A673 (cell line): ENCODE data around the gene PNMT. TPM values are rescaled to one million over a fixed set of nuclear protein-coding genes. Genes with fewer than 3 reads are reported as not detected.

Source experiments
- BruUV-seq: library from RNA; stranded (reverse); fragments of 400-500 nt; replicated peaks from 2 replicates; lab custom pipeline; 2021; lab: Mats Ljungman, UMichigan
- CTCF ChIA-PET: fragments of 300-600 bp; sonication (Branson Sonifier 250); formaldehyde crosslinking; loops from one replicate; lab custom pipeline; 2022; ENCODE audit warnings: antibody characterized with exemption; lab: Charles Lee
- POLR2A ChIA-PET: fragments of 300-600 bp; sonication (Branson Sonifier 250); formaldehyde crosslinking; loops from one replicate; lab custom pipeline; 2022; ENCODE audit warnings: antibody characterized with exemption; ENCODE audit not compliant: low non-redundant PET; lab: Charles Lee
- DNase-seq: peaks from one replicate; pipeline ENCODE4 v3.0.0-alpha.2; 2015; ENCODE audit warnings: low spot score
- H3K27ac ChIP-seq: fragments of 200-600 bp; sonication (generic); 2 replicates; pipeline ENCODE4 v1.5.1; 2016; ENCODE audit warnings: mixed run types, low read depth, mild to moderate bottlenecking, mixed read lengths, antibody characterized with exemption, low read length; ENCODE audit not compliant: poor library complexity, severe bottlenecking
- H3K27me3 ChIP-seq: fragments of 200-600 bp; sonication (generic); replicated peaks from 2 replicates; pipeline ENCODE4 v1.6.1; 2017; ENCODE audit warnings: mixed run types, low read depth, mild to moderate bottlenecking, mixed read lengths, antibody characterized with exemption, low read length; ENCODE audit not compliant: insufficient read depth, poor library complexity
- H3K36me3 ChIP-seq: fragments of 200-600 bp; sonication (generic); 2 replicates; pipeline ENCODE4 v1.6.1; 2016; ENCODE audit warnings: mixed run types, mild to moderate bottlenecking, mixed read lengths, antibody characterized with exemption, low read length; ENCODE audit not compliant: insufficient read depth, poor library complexity, severe bottlenecking
- H3K4me1 ChIP-seq: fragments of 200-600 bp; sonication (generic); 2 replicates; pipeline ENCODE4 v1.6.1; 2017; ENCODE audit warnings: mixed run types, mild to moderate bottlenecking, mixed read lengths, antibody characterized with exemption, low read length; ENCODE audit not compliant: insufficient read depth, poor library complexity, severe bottlenecking
- H3K4me3 ChIP-seq: fragments of 200-600 bp; sonication (generic); 2 replicates; pipeline ENCODE4 v1.5.1; 2016; ENCODE audit warnings: low read depth, mixed run types, mild to moderate bottlenecking, mixed read lengths, low read length; ENCODE audit not compliant: poor library complexity, severe bottlenecking
- H3K9me3 ChIP-seq: fragments of 200-600 bp; sonication (generic); 2 replicates; pipeline ENCODE4 v1.6.1; 2016; ENCODE audit warnings: mixed run types, low read depth, mild to moderate bottlenecking, mixed read lengths, antibody characterized with exemption, low read length; ENCODE audit not compliant: poor library complexity, severe bottlenecking
- CTCF ChIP-seq: fragments of 300-800, 200-600 bp; sonication (generic); conservative IDR thresholded peaks from 2 replicates; pipeline ENCODE4 v1.5.1; 2017; ENCODE audit warnings: low read depth, mild to moderate bottlenecking, antibody characterized with exemption, low read length, moderate library complexity, mixed read lengths
- EZH2 ChIP-seq: fragments of 200-600 bp; sonication (generic); IDR thresholded peaks from 2 replicates; pipeline ENCODE4 v1.6.1; 2017; ENCODE audit warnings: borderline replicate concordance, low read depth, mild to moderate bottlenecking, mixed read lengths, antibody characterized with exemption, low read length; ENCODE audit not compliant: poor library complexity, severe bottlenecking
- intact Hi-C: fragments of 100-400 bp; cut with micrococcal nuclease; formaldehyde crosslinking; loops from one replicate; pipeline ENCODE4 v1.10.0; 2022; ENCODE audit not compliant: unreplicated experiment
- total RNA-seq: library from RNA; stranded (reverse); gene quantifications from 2 replicates; pipeline ENCODE4 v1.2.3, GENCODE V29; 2021

Gene PNMT
- total RNA-seq, 1 experiment from 2014 or later = not detected

DNA sequence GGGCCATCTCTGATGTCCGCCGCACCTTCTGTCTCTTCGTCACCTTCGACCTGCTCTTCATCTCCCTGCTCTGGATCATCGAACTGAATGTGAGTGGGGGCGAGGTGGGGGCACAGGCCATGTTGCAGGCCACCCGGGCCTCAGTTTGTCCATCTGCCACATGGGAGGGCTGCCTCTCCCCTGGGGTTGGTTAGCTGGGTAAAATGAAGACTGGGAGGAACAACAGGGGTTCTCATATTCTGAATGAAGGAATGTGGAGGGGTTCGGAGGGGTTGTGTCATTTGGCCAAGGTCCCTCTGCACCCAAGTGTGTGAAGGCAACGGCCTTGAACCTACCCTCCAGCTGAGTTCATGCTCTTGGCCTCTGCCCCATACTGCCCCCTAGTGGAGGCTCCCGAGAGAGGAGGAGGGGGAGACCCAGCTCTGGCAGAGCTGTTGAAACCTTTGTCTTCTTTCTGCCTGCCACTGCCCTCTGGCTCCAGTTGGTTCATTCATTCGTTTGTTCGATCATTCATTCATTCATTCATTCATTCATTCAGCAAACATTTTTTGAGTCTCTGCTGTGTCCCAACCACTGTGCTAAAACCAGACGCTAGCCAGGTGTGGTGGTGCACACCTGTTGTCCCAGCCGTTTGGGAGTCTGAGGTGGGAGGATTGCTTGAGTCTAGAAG lies 14.5 kb upstream of the PNMT start:
- TF ChIP-seq CTCF (peak; percentile 71), EZH2 (no peak)
- H3K36me3 ChIP-seq = no peaks in the 10 kb centered on the region
- ChIA-PET CTCF (interaction anchor here (0.6 to 1.6 kb wide), 5 partner anchors 9 to 48 kb away, joined by 3 to 5 read pairs (median 4); partner anchors contain the start of gene STARD3), POLR2A (no interaction called here)
- no peaks in the 10 kb centered on the region for H3K4me1 ChIP-seq
- H3K27me3 ChIP-seq = no peaks in the 10 kb centered on the region
- BruUV-seq = no TSS peak
- H3K27ac ChIP-seq = no peak overlapping the region
- H3K9me3 ChIP-seq = no peaks in the 10 kb centered on the region
- H3K4me3 ChIP-seq = no peak overlapping the region
- intact Hi-C loops = no loop called here
- DNase-seq = peak; percentile 55

DNA sequence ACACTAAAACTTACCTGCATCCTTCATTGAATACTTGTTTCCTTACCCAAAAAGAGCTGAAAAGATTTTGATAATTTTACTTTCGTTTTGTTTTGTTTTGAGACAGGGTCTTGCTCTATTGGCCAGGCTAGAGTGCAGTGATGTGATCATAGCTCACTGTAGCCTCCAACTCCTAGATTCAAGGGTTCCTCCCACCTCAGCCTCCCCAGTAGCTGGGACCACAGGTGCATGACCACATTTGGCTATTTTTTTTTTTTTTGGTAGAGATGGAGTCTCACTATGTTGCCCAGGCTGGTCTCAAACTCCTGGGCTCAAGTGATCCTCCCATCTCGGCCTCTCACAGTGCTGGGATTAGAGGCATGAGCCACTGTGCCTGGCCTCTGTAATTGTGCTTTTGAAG lies 13.1 kb upstream of the PNMT start:
- POLR2A ChIA-PET = no interaction called here

DNA sequence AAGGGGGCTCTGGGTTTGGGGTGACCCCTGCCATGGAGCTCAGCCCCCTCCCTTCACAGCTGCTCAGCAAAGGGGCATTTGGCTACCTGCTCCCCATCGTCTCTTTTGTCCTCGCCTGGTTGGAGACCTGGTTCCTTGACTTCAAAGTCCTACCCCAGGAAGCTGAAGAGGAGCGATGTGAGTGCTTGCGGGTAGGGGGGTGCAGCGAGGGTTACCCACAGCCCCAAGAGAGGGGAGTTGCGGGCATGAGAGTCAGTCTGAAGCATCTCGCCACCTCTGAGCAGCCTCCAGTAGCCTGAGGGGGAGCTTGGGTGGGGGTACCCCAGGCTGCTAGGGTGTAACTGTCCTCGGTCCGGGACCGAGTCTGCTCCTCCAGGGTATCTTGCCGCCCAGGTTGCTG lies 9.9 kb upstream of the PNMT start:
- POLR2A ChIA-PET = interaction anchor here (0.7 kb wide), 1 partner anchor 584 kb away, joined by 3 read pairs; no protein-coding TSS in a partner anchor

More for the DNA sequence above, 13.1 kb upstream of the PNMT start:
- intact Hi-C loops = no loop called here
- Histone ChIP-seq H3K4me1 (no peaks in the 10 kb centered on the region), H3K36me3 (no peaks in the 10 kb centered on the region), H3K27me3 (no peaks in the 10 kb centered on the region), H3K9me3 (no peaks in the 10 kb centered on the region), H3K4me3 (no peak overlapping the region), H3K27ac (no peak overlapping the region)
- TF ChIP-seq EZH2 = no peak
- TF ChIP-seq CTCF = no peak
- no TSS peak for BruUV-seq
- no peak for DNase-seq
- CTCF ChIA-PET = interaction anchor here (0.7 to 1.0 kb wide), 2 partner anchors 33 to 865 kb away, joined by 3 read pairs; no protein-coding TSS in a partner anchor

More for the DNA sequence above, 9.9 kb upstream of the PNMT start:
- DNase-seq = no peak
- Histone ChIP-seq H3K36me3 (no peaks in the 10 kb centered on the region), H3K27ac (no peak overlapping the region), H3K4me3 (no peak overlapping the region), H3K9me3 (no peaks in the 10 kb centered on the region), H3K27me3 (no peaks in the 10 kb centered on the region), H3K4me1 (no peaks in the 10 kb centered on the region)
- TF ChIP-seq EZH2 = no peak
- no peak for TF ChIP-seq CTCF
- no TSS peak for BruUV-seq
- intact Hi-C loops = no loop called here
- CTCF ChIA-PET = no interaction called here
